A673 (cell line): Measurements from ENCODE around the gene TMEM208. TPM values are rescaled to one million over a fixed set of nuclear protein-coding genes. Genes with fewer than 3 reads are reported as not detected.

ENCODE experiments used
- BruUV-seq: library from RNA; stranded (reverse); fragments of 400-500 nt; replicated peaks from 2 replicates; lab custom pipeline; 2021; lab: Mats Ljungman, UMichigan
- CTCF ChIA-PET: fragments of 300-600 bp; sonication (Branson Sonifier 250); formaldehyde crosslinking; loops from one replicate; lab custom pipeline; 2022; ENCODE audit warnings: antibody characterized with exemption; lab: Charles Lee
- POLR2A ChIA-PET: fragments of 300-600 bp; sonication (Branson Sonifier 250); formaldehyde crosslinking; loops from one replicate; lab custom pipeline; 2022; ENCODE audit warnings: antibody characterized with exemption; ENCODE audit not compliant: low non-redundant PET; lab: Charles Lee
- DNase-seq: peaks from one replicate; pipeline ENCODE4 v3.0.0-alpha.2; 2015; ENCODE audit warnings: low spot score
- H3K27ac ChIP-seq: fragments of 200-600 bp; sonication (generic); 2 replicates; pipeline ENCODE4 v1.5.1; 2016; ENCODE audit warnings: mixed run types, low read depth, mild to moderate bottlenecking, mixed read lengths, antibody characterized with exemption, low read length; ENCODE audit not compliant: poor library complexity, severe bottlenecking
- H3K27me3 ChIP-seq: fragments of 200-600 bp; sonication (generic); replicated peaks from 2 replicates; pipeline ENCODE4 v1.6.1; 2017; ENCODE audit warnings: mixed run types, low read depth, mild to moderate bottlenecking, mixed read lengths, antibody characterized with exemption, low read length; ENCODE audit not compliant: insufficient read depth, poor library complexity
- H3K36me3 ChIP-seq: fragments of 200-600 bp; sonication (generic); 2 replicates; pipeline ENCODE4 v1.6.1; 2016; ENCODE audit warnings: mixed run types, mild to moderate bottlenecking, mixed read lengths, antibody characterized with exemption, low read length; ENCODE audit not compliant: insufficient read depth, poor library complexity, severe bottlenecking
- H3K4me1 ChIP-seq: fragments of 200-600 bp; sonication (generic); 2 replicates; pipeline ENCODE4 v1.6.1; 2017; ENCODE audit warnings: mixed run types, mild to moderate bottlenecking, mixed read lengths, antibody characterized with exemption, low read length; ENCODE audit not compliant: insufficient read depth, poor library complexity, severe bottlenecking
- H3K4me3 ChIP-seq: fragments of 200-600 bp; sonication (generic); 2 replicates; pipeline ENCODE4 v1.5.1; 2016; ENCODE audit warnings: low read depth, mixed run types, mild to moderate bottlenecking, mixed read lengths, low read length; ENCODE audit not compliant: poor library complexity, severe bottlenecking
- H3K9me3 ChIP-seq: fragments of 200-600 bp; sonication (generic); 2 replicates; pipeline ENCODE4 v1.6.1; 2016; ENCODE audit warnings: mixed run types, low read depth, mild to moderate bottlenecking, mixed read lengths, antibody characterized with exemption, low read length; ENCODE audit not compliant: poor library complexity, severe bottlenecking
- EZH2 ChIP-seq: fragments of 200-600 bp; sonication (generic); IDR thresholded peaks from 2 replicates; pipeline ENCODE4 v1.6.1; 2017; ENCODE audit warnings: borderline replicate concordance, low read depth, mild to moderate bottlenecking, mixed read lengths, antibody characterized with exemption, low read length; ENCODE audit not compliant: poor library complexity, severe bottlenecking
- intact Hi-C: fragments of 100-400 bp; cut with micrococcal nuclease; formaldehyde crosslinking; loops from one replicate; pipeline ENCODE4 v1.10.0; 2022; ENCODE audit not compliant: unreplicated experiment
- total RNA-seq: library from RNA; stranded (reverse); gene quantifications from 2 replicates; pipeline ENCODE4 v1.2.3, GENCODE V29; 2021
- TF ChIP-seq, protein P1 (sequence below): fragments of 300-800, 200-600 bp; sonication (generic); conservative IDR thresholded peaks from 2 replicates; pipeline ENCODE4 v1.5.1; 2017; ENCODE audit warnings: low read depth, mild to moderate bottlenecking, antibody characterized with exemption, low read length, moderate library complexity, mixed read lengths

Gene TMEM208
- total RNA-seq, 1 experiment from 2014 or later: 38.2 TPM

- no peak for DNase-seq
- H3K4me1 ChIP-seq: peaks cover 2% of the 10 kb centered on the region
- ChIA-PET POLR2A (no interaction called here), CTCF (no interaction called here)
- H3K9me3 ChIP-seq: no peaks in the 10 kb centered on the region
- no peaks in the 10 kb centered on the region for H3K27me3 ChIP-seq
- no peak overlapping the region for H3K27ac ChIP-seq
- BruUV-seq: no TSS peak
- no peaks in the 10 kb centered on the region for H3K36me3 ChIP-seq
- no peak overlapping the region for H3K4me3 ChIP-seq
- intact Hi-C loops: no loop called here
- TF ChIP-seq, protein P1, sequence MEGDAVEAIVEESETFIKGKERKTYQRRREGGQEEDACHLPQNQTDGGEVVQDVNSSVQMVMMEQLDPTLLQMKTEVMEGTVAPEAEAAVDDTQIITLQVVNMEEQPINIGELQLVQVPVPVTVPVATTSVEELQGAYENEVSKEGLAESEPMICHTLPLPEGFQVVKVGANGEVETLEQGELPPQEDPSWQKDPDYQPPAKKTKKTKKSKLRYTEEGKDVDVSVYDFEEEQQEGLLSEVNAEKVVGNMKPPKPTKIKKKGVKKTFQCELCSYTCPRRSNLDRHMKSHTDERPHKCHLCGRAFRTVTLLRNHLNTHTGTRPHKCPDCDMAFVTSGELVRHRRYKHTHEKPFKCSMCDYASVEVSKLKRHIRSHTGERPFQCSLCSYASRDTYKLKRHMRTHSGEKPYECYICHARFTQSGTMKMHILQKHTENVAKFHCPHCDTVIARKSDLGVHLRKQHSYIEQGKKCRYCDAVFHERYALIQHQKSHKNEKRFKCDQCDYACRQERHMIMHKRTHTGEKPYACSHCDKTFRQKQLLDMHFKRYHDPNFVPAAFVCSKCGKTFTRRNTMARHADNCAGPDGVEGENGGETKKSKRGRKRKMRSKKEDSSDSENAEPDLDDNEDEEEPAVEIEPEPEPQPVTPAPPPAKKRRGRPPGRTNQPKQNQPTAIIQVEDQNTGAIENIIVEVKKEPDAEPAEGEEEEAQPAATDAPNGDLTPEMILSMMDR: no peak
- TF ChIP-seq EZH2: no peak
Observed at GRCh38 chr16:67254801-67255552, 28.0 kb downstream of the TMEM208 start.

- Histone ChIP-seq H3K9me3 (no peaks in the 10 kb centered on the region), H3K4me1 (no peaks in the 10 kb centered on the region), H3K36me3 (no peaks in the 10 kb centered on the region), H3K4me3 (no peak overlapping the region), H3K27ac (no peak overlapping the region), H3K27me3 (no peaks in the 10 kb centered on the region)
- intact Hi-C loops: no loop called here
- ChIA-PET POLR2A (no interaction called here), CTCF (no interaction called here)
- no TSS peak for BruUV-seq
- DNase-seq: no peak
- TF ChIP-seq, protein P1: no peak
- no peak for TF ChIP-seq EZH2
Observed at GRCh38 chr16:67255553-67256221, 28.8 kb downstream of the TMEM208 start.

DNA sequence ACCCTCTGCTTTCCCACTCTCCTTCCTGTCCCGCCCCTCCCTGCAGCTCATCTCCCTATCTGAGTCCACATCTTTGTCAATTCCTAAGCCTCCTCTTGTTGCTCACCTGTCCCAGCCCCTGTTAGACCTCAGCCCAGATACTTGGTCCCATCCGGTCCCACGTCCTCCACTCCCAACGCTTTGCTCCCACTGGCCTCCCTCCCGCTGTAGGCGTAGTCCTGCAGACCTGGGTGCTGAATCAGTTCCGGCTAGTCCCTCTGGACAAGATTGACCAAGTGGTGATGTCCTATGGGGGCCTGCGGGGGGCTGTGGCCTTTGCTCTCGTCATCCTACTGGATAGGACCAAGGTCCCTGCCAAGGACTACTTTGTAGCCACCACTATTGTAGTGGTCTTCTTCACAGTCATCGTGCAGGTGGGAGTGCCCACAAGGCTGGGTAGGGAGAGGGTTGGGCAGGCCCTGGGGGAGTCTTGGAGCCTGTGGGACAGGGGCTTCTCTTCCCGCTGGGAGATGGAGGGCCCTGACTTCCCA, 29.8 kb downstream of the TMEM208 start:
- DNase-seq: no peak
- CTCF ChIA-PET: no interaction called here
- POLR2A ChIA-PET: no interaction called here

More for the DNA sequence above, 29.8 kb downstream of the TMEM208 start:
- no peaks in the 10 kb centered on the region for H3K27me3 ChIP-seq
- intact Hi-C loops: no loop called here
- TF ChIP-seq, protein P1: no peak
- no peak for TF ChIP-seq EZH2
- H3K27ac ChIP-seq: no peak overlapping the region
- H3K36me3 ChIP-seq: no peaks in the 10 kb centered on the region
- BruUV-seq: no TSS peak
- H3K9me3 ChIP-seq: no peaks in the 10 kb centered on the region
- no peak overlapping the region for H3K4me3 ChIP-seq
- H3K4me1 ChIP-seq: no peaks in the 10 kb centered on the region
